Osteoblast (primary cell): ENCODE data around the gene EMC8. TPM values are rescaled to one million over a fixed set of nuclear protein-coding genes. Genes with fewer than 3 reads are reported as not detected.

ENCODE experiments used
- DNase-seq: peaks from one replicate; pipeline ENCODE4 v3.0.0; 2011; ENCODE audit warnings: low spot score, mixed read lengths; ENCODE audit not compliant: insufficient read length; ENCODE audit errors: missing footprints
- H2AFZ ChIP-seq: 2 replicates; pipeline ENCODE4 v1.6.0; 2011; ENCODE audit warnings: mild to moderate bottlenecking, low read length
- H3K27ac ChIP-seq: 2 replicates; pipeline ENCODE4 v1.5.1; 2011; ENCODE audit warnings: mild to moderate bottlenecking, low read depth, low read length, moderate library complexity
- H3K27me3 ChIP-seq: 2 replicates; pipeline ENCODE4 v1.6.0; 2012; ENCODE audit warnings: mild to moderate bottlenecking, control low read depth, inconsistent platforms, low read length, moderate library complexity; ENCODE audit not compliant: insufficient read depth
- H3K36me3 ChIP-seq: 2 replicates; pipeline ENCODE4 v1.5.1; 2011; ENCODE audit warnings: mild to moderate bottlenecking, low read length, control low read depth, moderate library complexity; ENCODE audit not compliant: insufficient read depth
- H3K4me1 ChIP-seq: 2 replicates; pipeline ENCODE4 v1.5.1; 2011; ENCODE audit warnings: mild to moderate bottlenecking, low read length, control low read depth, moderate library complexity; ENCODE audit not compliant: insufficient read depth
- H3K4me2 ChIP-seq: 2 replicates; pipeline ENCODE4 v1.6.0; 2011; ENCODE audit warnings: mild to moderate bottlenecking, low read length; ENCODE audit not compliant: insufficient read depth
- H3K4me3 ChIP-seq: fragments of 200-600 bp; sonication (generic); 3 replicates; pipeline ENCODE4 v1.5.1; 2012; ENCODE audit warnings: mild to moderate bottlenecking, low read length, inconsistent platforms; ENCODE audit not compliant: insufficient read depth
- H3K79me2 ChIP-seq: 2 replicates; pipeline ENCODE4 v1.6.0; 2012; ENCODE audit warnings: mild to moderate bottlenecking, low read length, control low read depth, inconsistent platforms; ENCODE audit not compliant: insufficient read depth
- H3K9me3 ChIP-seq: 2 replicates; pipeline ENCODE4 v1.5.1; 2011; ENCODE audit warnings: low read depth, low read length, control low read depth
- H4K20me1 ChIP-seq: 2 replicates; pipeline ENCODE4 v1.6.0; 2012; ENCODE audit warnings: mild to moderate bottlenecking, low read length, control low read depth; ENCODE audit not compliant: insufficient read depth
- CTCF ChIP-seq: IDR thresholded peaks from 2 replicates; pipeline ENCODE4 v1.5.1; 2011; ENCODE audit warnings: mild to moderate bottlenecking, low read depth, low read length, moderate library complexity; ENCODE audit errors: extremely low read depth
- total RNA-seq: library from RNA; depleted of rRNA; stranded (reverse); fragments of >200 nt; gene quantifications from 2 replicates; pipeline ENCODE4 v1.2.3, GENCODE V29; 2012

The EMC8 gene
- total RNA-seq, 1 donor = 28.6 TPM

GRCh38 chr16:85806539-85806938, 7.2 kb upstream of the EMC8 start:
- TF ChIP-seq CTCF = no peak
- Histone ChIP-seq H3K4me3 (no peak overlapping the region), H3K27me3 (peaks cover 7% of the 10 kb centered on the region), H3K4me1 (no peaks in the 10 kb centered on the region), H3K36me3 (peaks cover 54% of the 10 kb centered on the region), H2AFZ (no peak overlapping the region), H3K4me2 (no peak overlapping the region), H3K79me2 (peaks cover 18% of the 10 kb centered on the region), H4K20me1 (peaks cover 16% of the 10 kb centered on the region), H3K9me3 (no peaks in the 10 kb centered on the region), H3K27ac (no peak overlapping the region)
- DNase-seq = no peak

- Histone ChIP-seq H3K27me3 (peaks cover under 1% of the 10 kb centered on the region), H3K9me3 (no peaks in the 10 kb centered on the region), H3K27ac (no peak overlapping the region), H2AFZ (no peak overlapping the region), H3K4me2 (no peak overlapping the region), H3K4me3 (no peak overlapping the region), H3K79me2 (peaks cover 28% of the 10 kb centered on the region), H3K36me3 (peaks cover 60% of the 10 kb centered on the region), H3K4me1 (peaks cover 3% of the 10 kb centered on the region), H4K20me1 (peaks cover 23% of the 10 kb centered on the region)
- TF ChIP-seq CTCF = no peak
- no peak for DNase-seq
Observed at GRCh38 chr16:85805442-85806045, 6.2 kb upstream of the EMC8 start.

- peaks cover 48% of the 10 kb centered on the region for H3K79me2 ChIP-seq
Observed at GRCh38 chr16:85803570-85803969, 4.2 kb upstream of the EMC8 start.

GRCh38 chr16:85800321-85800669, 951 bp upstream of the EMC8 start:
- H3K36me3 ChIP-seq = peaks cover 57% of the 10 kb centered on the region
- H4K20me1 ChIP-seq = peaks cover 55% of the 10 kb centered on the region
- H2AFZ ChIP-seq = peak overlapping the region; percentile 70

More at GRCh38 chr16:85803570-85803969, 4.2 kb upstream of the EMC8 start:
- no peak for DNase-seq
- peaks cover 9% of the 10 kb centered on the region for H3K4me1 ChIP-seq
- no peaks in the 10 kb centered on the region for H3K9me3 ChIP-seq
- no peak overlapping the region for H2AFZ ChIP-seq
- H3K27ac ChIP-seq = no peak overlapping the region
- no peaks in the 10 kb centered on the region for H3K27me3 ChIP-seq
- peaks cover 34% of the 10 kb centered on the region for H4K20me1 ChIP-seq
- H3K36me3 ChIP-seq = peaks cover 60% of the 10 kb centered on the region
- H3K4me2 ChIP-seq = no peak overlapping the region
- no peak for TF ChIP-seq CTCF
- H3K4me3 ChIP-seq = no peak overlapping the region

More at GRCh38 chr16:85800321-85800669, 951 bp upstream of the EMC8 start:
- Histone ChIP-seq H3K79me2 (peaks cover 80% of the 10 kb centered on the region), H3K27ac (peak overlapping the region; percentile 97), H3K9me3 (no peaks in the 10 kb centered on the region), H3K4me3 (peak overlapping the region; percentile 96), H3K4me1 (peaks cover 9% of the 10 kb centered on the region), H3K4me2 (peak overlapping the region; percentile 99), H3K27me3 (no peaks in the 10 kb centered on the region)
- TF ChIP-seq CTCF = no peak
- peak; percentile 89 for DNase-seq
